Loucy (cell line): Measurements from ENCODE around the gene NEDD4.

Experiments used
- H2AFZ ChIP-seq: fragments of 200-600 bp; sonication (generic); 2 replicates; pipeline ENCODE4 v1.6.0; 2016; ENCODE audit warnings: antibody characterized with exemption, mild to moderate bottlenecking, low read length, moderate library complexity
- H3F3A ChIP-seq: fragments of 200-600 bp; 2 replicates; pipeline ENCODE4 v1.6.0; 2016; ENCODE audit warnings: antibody characterized with exemption, low read depth, mild to moderate bottlenecking
- H3K27me3 ChIP-seq: fragments of 200-600 bp; sonication (generic); 2 replicates; pipeline ENCODE4 v1.6.1; 2014; ENCODE audit warnings: low read length, mild to moderate bottlenecking; ENCODE audit not compliant: insufficient read depth, poor library complexity, severe bottlenecking
- H3K36me3 ChIP-seq: fragments of 200-600 bp; sonication (generic); 2 replicates; pipeline ENCODE4 v1.6.1; 2016; ENCODE audit warnings: low read length; ENCODE audit not compliant: insufficient read depth
- H3K4me1 ChIP-seq: fragments of 200-600 bp; sonication (generic); 2 replicates; pipeline ENCODE4 v1.5.1; 2014; ENCODE audit warnings: low read length, mild to moderate bottlenecking; ENCODE audit not compliant: insufficient read depth, poor library complexity, severe bottlenecking
- H3K4me2 ChIP-seq: fragments of 200-600 bp; sonication (generic); 2 replicates; pipeline ENCODE4 v1.6.0; 2014; ENCODE audit warnings: antibody characterized with exemption, low read length, low read depth, mild to moderate bottlenecking; ENCODE audit not compliant: poor library complexity, severe bottlenecking
- H3K4me3 ChIP-seq: fragments of 200-600 bp; sonication (generic); 2 replicates; pipeline ENCODE4 v1.5.1; 2014; ENCODE audit warnings: low read length, mild to moderate bottlenecking, mixed read lengths; ENCODE audit not compliant: poor library complexity, severe bottlenecking
- H3K79me2 ChIP-seq: fragments of 200-600 bp; sonication (generic); 2 replicates; pipeline ENCODE4 v1.6.1; 2014; ENCODE audit warnings: low read length; ENCODE audit not compliant: insufficient read depth
- H3K9ac ChIP-seq: fragments of 200-600 bp; sonication (generic); 2 replicates; pipeline ENCODE4 v1.6.0; 2014; ENCODE audit warnings: mild to moderate bottlenecking, low read depth, low read length, moderate library complexity; ENCODE audit not compliant: poor library complexity, severe bottlenecking
- H3K9me2 ChIP-seq: fragments of 200-600 bp; sonication (generic); replicated peaks from 2 replicates; pipeline ENCODE4 v1.6.1; 2016; ENCODE audit warnings: low read depth, low read length, mixed read lengths
- H3K9me3 ChIP-seq: fragments of 200-600 bp; sonication (generic); 2 replicates; pipeline ENCODE4 v1.6.1; 2014; ENCODE audit warnings: mild to moderate bottlenecking, antibody characterized with exemption, low read length, low read depth; ENCODE audit not compliant: insufficient read depth
- H4K20me1 ChIP-seq: fragments of 200-600 bp; sonication (generic); 2 replicates; pipeline ENCODE4 v1.6.0; 2014; ENCODE audit warnings: antibody characterized with exemption, low read length, mild to moderate bottlenecking; ENCODE audit not compliant: insufficient read depth, poor library complexity, severe bottlenecking
- EZH2phosphoT487 ChIP-seq: fragments of 200-600 bp; IDR thresholded peaks from 2 replicates; pipeline ENCODE4 v1.6.1; 2018; ENCODE audit warnings: antibody characterized with exemption, mild to moderate bottlenecking, moderate library complexity, borderline replicate concordance
- TF ChIP-seq, protein P1 (sequence below): fragments of 200-600 bp; sonication (generic); conservative IDR thresholded peaks from 2 replicates; pipeline ENCODE4 v1.5.1; 2014; ENCODE audit warnings: mild to moderate bottlenecking, antibody characterized with exemption, low read length

The NEDD4 gene

DNA sequence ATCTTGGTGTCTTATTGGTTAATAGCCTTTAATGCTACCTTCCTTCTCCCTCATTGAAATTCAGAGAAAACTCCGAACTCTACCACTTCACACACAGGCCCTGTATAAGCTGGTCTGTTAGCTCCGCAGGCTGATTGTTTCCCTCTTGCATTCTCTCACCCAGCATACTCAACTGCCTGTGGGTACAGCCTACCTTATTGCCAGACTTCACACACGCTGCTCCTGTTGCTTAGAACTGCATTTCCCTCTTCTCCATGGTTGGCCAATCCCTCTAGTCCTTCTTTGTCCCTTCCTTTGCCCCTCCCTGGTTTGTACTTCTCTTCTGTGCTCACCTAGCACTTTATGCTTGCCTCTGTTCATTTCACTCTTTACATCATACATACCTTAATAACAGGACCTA, 157.5 kb downstream of the NEDD4 start:
- Histone ChIP-seq H3K27me3 (no peaks in the 10 kb centered on the region), H3K9me3 (no peaks in the 10 kb centered on the region), H3K9ac (no peak overlapping the region), H2AFZ (no peak overlapping the region), H3K4me3 (no peak overlapping the region), H4K20me1 (no peaks in the 10 kb centered on the region), H3K9me2 (no peaks in the 10 kb centered on the region), H3K4me1 (no peaks in the 10 kb centered on the region), H3K36me3 (no peaks in the 10 kb centered on the region), H3K79me2 (no peaks in the 10 kb centered on the region), H3K4me2 (no peak overlapping the region), H3F3A (no peaks in the 10 kb centered on the region)
- TF ChIP-seq, protein P1, sequence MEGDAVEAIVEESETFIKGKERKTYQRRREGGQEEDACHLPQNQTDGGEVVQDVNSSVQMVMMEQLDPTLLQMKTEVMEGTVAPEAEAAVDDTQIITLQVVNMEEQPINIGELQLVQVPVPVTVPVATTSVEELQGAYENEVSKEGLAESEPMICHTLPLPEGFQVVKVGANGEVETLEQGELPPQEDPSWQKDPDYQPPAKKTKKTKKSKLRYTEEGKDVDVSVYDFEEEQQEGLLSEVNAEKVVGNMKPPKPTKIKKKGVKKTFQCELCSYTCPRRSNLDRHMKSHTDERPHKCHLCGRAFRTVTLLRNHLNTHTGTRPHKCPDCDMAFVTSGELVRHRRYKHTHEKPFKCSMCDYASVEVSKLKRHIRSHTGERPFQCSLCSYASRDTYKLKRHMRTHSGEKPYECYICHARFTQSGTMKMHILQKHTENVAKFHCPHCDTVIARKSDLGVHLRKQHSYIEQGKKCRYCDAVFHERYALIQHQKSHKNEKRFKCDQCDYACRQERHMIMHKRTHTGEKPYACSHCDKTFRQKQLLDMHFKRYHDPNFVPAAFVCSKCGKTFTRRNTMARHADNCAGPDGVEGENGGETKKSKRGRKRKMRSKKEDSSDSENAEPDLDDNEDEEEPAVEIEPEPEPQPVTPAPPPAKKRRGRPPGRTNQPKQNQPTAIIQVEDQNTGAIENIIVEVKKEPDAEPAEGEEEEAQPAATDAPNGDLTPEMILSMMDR, result no peak
- TF ChIP-seq EZH2phosphoT487, result no peak

DNA sequence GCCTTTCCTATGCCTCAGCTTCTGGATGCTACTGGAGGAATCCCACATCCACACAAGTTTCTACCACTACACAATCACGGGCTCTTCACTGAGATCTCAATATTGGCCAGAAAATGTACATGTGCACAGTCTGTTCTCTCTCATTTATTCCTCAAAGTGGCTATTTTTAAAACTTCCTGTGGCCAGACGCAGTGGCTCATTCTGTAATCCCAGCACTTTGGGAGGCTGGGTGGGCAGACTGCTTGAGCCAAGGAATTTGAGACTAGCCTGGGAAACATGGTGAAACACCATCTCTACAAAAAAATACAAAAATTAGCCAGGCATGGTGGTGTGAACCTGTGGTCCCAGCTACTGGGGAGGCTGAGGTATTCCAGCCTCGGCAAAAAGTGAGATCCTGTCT, 159.1 kb downstream of the NEDD4 start:
- Histone ChIP-seq H3F3A (no peaks in the 10 kb centered on the region), H3K36me3 (no peaks in the 10 kb centered on the region), H3K9me3 (no peaks in the 10 kb centered on the region), H3K4me2 (no peak overlapping the region), H2AFZ (no peak overlapping the region), H3K4me1 (peaks cover 12% of the 10 kb centered on the region), H3K4me3 (no peak overlapping the region), H3K9me2 (no peaks in the 10 kb centered on the region), H4K20me1 (no peaks in the 10 kb centered on the region), H3K79me2 (no peaks in the 10 kb centered on the region), H3K27me3 (no peaks in the 10 kb centered on the region), H3K9ac (no peak overlapping the region)
- TF ChIP-seq, protein P1, result no peak
- no peak for TF ChIP-seq EZH2phosphoT487

DNA sequence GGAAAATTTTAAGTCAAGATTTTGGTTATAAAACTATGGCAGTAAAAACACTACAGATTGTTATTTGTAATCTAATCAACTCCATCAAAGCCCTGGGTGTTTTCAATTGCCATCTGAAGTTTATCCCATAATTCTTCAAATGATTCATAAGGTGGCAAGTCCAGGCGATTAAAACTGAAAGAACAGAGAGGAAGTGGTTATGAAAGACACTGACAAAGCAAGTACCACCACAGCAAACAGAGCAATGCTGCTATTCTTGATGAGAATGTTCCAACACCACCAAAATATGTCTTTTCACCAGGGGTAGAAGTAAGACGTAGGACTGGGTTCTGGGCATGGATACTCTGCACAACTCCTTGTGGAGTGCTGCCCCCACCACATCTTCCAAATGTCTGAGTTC, 163.6 kb downstream of the NEDD4 start:
- Histone ChIP-seq H4K20me1 (no peaks in the 10 kb centered on the region), H3K79me2 (no peaks in the 10 kb centered on the region), H3K36me3 (no peaks in the 10 kb centered on the region), H3K4me2 (peak overlapping the region; percentile 48), H3F3A (no peaks in the 10 kb centered on the region), H2AFZ (no peak overlapping the region), H3K9me2 (no peaks in the 10 kb centered on the region), H3K9me3 (no peaks in the 10 kb centered on the region), H3K27me3 (no peaks in the 10 kb centered on the region), H3K4me1 (peaks cover 13% of the 10 kb centered on the region), H3K4me3 (no peak overlapping the region), H3K9ac (no peak overlapping the region)
- no peak for TF ChIP-seq EZH2phosphoT487
- TF ChIP-seq, protein P1, result no peak
